K562 (cell line): ENCODE measurements around the gene SRSF6. TPM values are rescaled to one million over a fixed set of nuclear protein-coding genes. Genes with fewer than 3 reads are reported as not detected.

Experiments used
- COPS2 ChIP-seq: fragments of 450-650 bp; conservative IDR thresholded peaks from 2 replicates; pipeline ENCODE4 v1.6.1; 2016; ENCODE audit warnings: mild to moderate bottlenecking, moderate library complexity
- CUX1 ChIP-seq: fragments of 200-800 bp; sonication (Bioruptor generic); IDR thresholded peaks from 2 replicates; pipeline ENCODE4 v1.6.1; 2016; ENCODE audit warnings: missing genetic modification characterization, missing compliant biosample characterization
- DDX20 ChIP-seq: fragments of 450-650 bp; IDR thresholded peaks from 2 replicates; pipeline ENCODE4 v1.6.1; 2016; ENCODE audit warnings: missing genetic modification characterization, low read depth, mild to moderate bottlenecking, missing compliant biosample characterization, moderate library complexity
- EZH2 ChIP-seq: IDR thresholded peaks from 2 replicates; pipeline ENCODE4 v1.6.1; 2012; ENCODE audit warnings: low read depth, mild to moderate bottlenecking, inconsistent platforms, low read length, borderline replicate concordance
- FOXJ3 ChIP-seq: sonication (generic); formaldehyde crosslinking; IDR thresholded peaks from 2 replicates; pipeline ENCODE4 v1.4.0; 2020; ENCODE audit warnings: mild to moderate bottlenecking, missing genetic modification reagents
- HBP1 ChIP-seq: fragments of 450-650 bp; formaldehyde crosslinking; IDR thresholded peaks from 2 replicates; pipeline ENCODE4 v1.4.0; 2022; ENCODE audit warnings: missing genetic modification characterization
- HEY1 ChIP-seq: fragments of 250-450 bp; sonication (Bioruptor Pico); IDR thresholded peaks from 2 replicates; pipeline ENCODE4 v1.5.0; 2020; ENCODE audit warnings: mild to moderate bottlenecking, moderate library complexity, borderline replicate concordance
- MTF1 ChIP-seq: fragments of 250-450 bp; sonication (Bioruptor Pico); IDR thresholded peaks from 2 replicates; pipeline ENCODE4 v1.9.0; 2021; ENCODE audit warnings: moderate library complexity, mild to moderate bottlenecking, inconsistent platforms, borderline replicate concordance
- POLR2AphosphoS2 ChIP-seq: IDR thresholded peaks from 2 replicates; pipeline ENCODE4 v1.6.1; 2012; ENCODE audit warnings: low read length, improper control_type of control experiment
- RFX1 ChIP-seq: fragments of 450-650 bp; IDR thresholded peaks from 2 replicates; pipeline ENCODE4 v1.6.1; 2016; ENCODE audit warnings: mild to moderate bottlenecking, moderate library complexity
- SLC30A9 ChIP-seq: fragments of 250-450 bp; sonication (Bioruptor Pico); IDR thresholded peaks from 2 replicates; pipeline ENCODE4 v1.8.0; 2022; ENCODE audit warnings: mild to moderate bottlenecking, moderate library complexity
- SMARCC2 ChIP-seq: fragments of 450-650 bp; IDR thresholded peaks from 2 replicates; pipeline ENCODE4 v1.6.1; 2017; ENCODE audit warnings: antibody characterized with exemption, moderate library complexity, mild to moderate bottlenecking, low read depth
- TAL1 ChIP-seq: fragments of 450-650 bp; IDR thresholded peaks from 2 replicates; pipeline ENCODE4 v1.6.1; 2016; ENCODE audit warnings: mild to moderate bottlenecking
- ZBTB34 ChIP-seq: fragments of 250-450 bp; sonication (Bioruptor Pico); IDR thresholded peaks from 2 replicates; pipeline ENCODE4 v1.8.0; 2021; ENCODE audit warnings: mild to moderate bottlenecking, moderate library complexity
- ZHX1 ChIP-seq: fragments of 150-350 bp; conservative IDR thresholded peaks from 2 replicates; pipeline ENCODE4 v1.6.1; 2014; ENCODE audit warnings: low read length
- ZNF280A ChIP-seq: fragments of 450-650 bp; IDR thresholded peaks from 2 replicates; pipeline ENCODE4 v1.6.1; 2018; ENCODE audit warnings: mild to moderate bottlenecking, low read depth; ENCODE audit not compliant: partially characterized antibody
- ZNF766 ChIP-seq: fragments of 200-800 bp; sonication (Bioruptor generic); conservative IDR thresholded peaks from 2 replicates; pipeline ENCODE4 v1.6.1; 2016; ENCODE audit warnings: missing genetic modification characterization, missing compliant biosample characterization
- polyA plus RNA-seq, 8 experiments: library from polyadenylated mRNA; depleted of rRNA in 4 of 8; stranded (reverse) in 5 of 8; unstranded in 3 of 8; fragments of >200 nt; fragmentation: Nextera tagmentation in 2 of 8; fragmentation: Illumina TruSeq in 1 of 8; extraction: Ambion mirVana in 2 of 8; extraction: Trizol in 1 of 8; gene quantifications; 2 replicates each; pipeline versions ENCODE4 v1.2.1 to v1.2.3, GENCODE V29; 2011 to 2014; ENCODE audit warnings: inconsistent platforms in 1 of 8, missing spikeins in 1 of 8
- total RNA-seq, 7 experiments: library from RNA; depleted of rRNA in 6 of 7; stranded (reverse); fragments of >200 nt in 6 of 7; fragmentation: Illumina TruSeq in 2 of 7; extraction: Trizol in 2 of 7; gene quantifications; 2 replicates each; pipeline versions ENCODE4 v1.2.1 to v1.2.3, GENCODE V29; 2011 to 2021; ENCODE audit warnings: low replicate concordance in 1 of 7

The SRSF6 gene
- total and polyA plus RNA-seq, 9 of the 15 experiments (the other 6 are each of a cell fraction or from before 2014, with no cell fraction given): 52.4 to 165 (median 117) TPM

- TF ChIP-seq COPS2: no peak
- no peak for TF ChIP-seq ZHX1
- TF ChIP-seq SMARCC2: peak; percentile 37; the same call in 1 of the 2 replicates
- no peak for TF ChIP-seq ZNF280A
- no peak for TF ChIP-seq MTF1 (CRISPR knock-in tag)
- TF ChIP-seq HEY1 (CRISPR knock-in tag): no peak
- TF ChIP-seq CUX1 (CRISPR knock-in tag): no peak
- TF ChIP-seq HBP1: no peak
- no peak for TF ChIP-seq DDX20 (tag)
- peak; percentile 75 for TF ChIP-seq TAL1
- no peak for TF ChIP-seq FOXJ3 (CRISPR knock-in tag)
- no peak for TF ChIP-seq ZBTB34 (CRISPR knock-in tag)
- TF ChIP-seq RFX1: no peak
- no peak for TF ChIP-seq POLR2AphosphoS2
- no peak for TF ChIP-seq SLC30A9 (CRISPR knock-in tag)
- TF ChIP-seq ZNF766 (CRISPR knock-in tag): no peak
- TF ChIP-seq EZH2: no peak
Measured at GRCh38 chr20:43431134-43431519, 26.6 kb upstream of the SRSF6 start (continued).
